GM19239 (cell line): ENCODE results near the gene IFI6.

Source experiments
- DNase-seq: peaks from one replicate; pipeline ENCODE4 v3.0.0; 2011; ENCODE audit warnings: low spot score; ENCODE audit not compliant: insufficient read length
- FAIRE-seq: peaks from 2 replicates; lab custom pipeline; 2011; peaks lifted over from hg19 to GRCh38; lab: Jason Lieb, UNC

The IFI6 gene

DNA sequence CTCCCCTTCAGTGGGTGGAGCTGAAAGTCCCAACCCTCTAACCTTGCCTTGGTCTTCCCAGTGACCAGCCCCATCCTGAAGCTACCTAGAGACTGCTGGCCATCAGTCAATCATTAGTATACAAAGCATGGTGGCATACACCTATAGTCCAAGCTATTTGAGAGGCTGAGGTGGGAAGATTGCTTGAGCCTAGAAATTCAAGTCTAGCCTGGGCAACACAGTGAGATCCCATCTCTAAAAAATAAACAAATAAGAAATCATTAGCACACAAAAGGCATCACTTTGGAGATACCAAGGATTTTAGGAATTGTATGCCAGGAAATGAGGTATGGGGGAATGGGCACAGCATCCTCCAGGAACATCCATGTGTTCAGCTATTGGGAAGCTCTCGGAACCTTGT, 4.4 kb upstream of the IFI6 start:
- FAIRE-seq (no peak), DNase-seq (no peak)

DNA sequence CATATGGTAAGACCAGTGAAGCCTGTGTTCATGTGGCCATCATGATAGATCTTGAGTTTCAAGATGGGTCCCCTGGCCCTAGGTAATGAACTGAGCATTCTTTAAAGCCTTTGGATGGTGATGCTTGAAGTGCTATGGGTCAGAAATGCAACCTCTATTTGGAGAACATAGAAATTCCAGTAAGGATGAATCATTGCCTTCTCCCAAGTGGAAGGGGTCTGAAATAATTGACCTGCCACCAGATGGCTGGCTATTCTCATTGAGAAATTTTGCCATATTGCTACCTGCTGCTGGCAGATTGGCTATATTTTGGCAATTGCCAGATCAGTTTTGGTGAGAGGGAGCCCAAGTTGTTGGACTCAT, 739 bp upstream of the IFI6 start:
- FAIRE-seq (peak; percentile 66), DNase-seq (no peak)

DNA sequence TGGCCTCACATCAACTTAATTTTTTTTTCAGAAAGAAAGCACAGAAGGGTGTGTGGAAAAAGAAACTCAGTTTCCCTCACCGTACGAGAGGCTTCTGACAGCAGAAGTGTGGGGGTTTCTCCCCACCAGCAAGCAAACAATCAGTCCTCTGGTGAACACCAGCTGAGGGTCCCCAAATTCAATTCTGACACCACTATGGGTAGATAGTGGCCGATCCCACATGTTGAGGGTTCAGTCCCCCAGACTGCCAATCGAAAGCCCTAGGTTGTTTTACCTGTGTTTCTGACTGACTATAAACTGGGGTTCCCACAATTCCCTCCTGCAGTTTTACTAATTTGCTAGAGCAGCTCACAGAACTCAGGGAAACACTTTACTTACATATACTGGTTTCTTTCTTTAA, 2.1 kb downstream of the IFI6 start:
- no peak for DNase-seq
- FAIRE-seq = no peak

DNA sequence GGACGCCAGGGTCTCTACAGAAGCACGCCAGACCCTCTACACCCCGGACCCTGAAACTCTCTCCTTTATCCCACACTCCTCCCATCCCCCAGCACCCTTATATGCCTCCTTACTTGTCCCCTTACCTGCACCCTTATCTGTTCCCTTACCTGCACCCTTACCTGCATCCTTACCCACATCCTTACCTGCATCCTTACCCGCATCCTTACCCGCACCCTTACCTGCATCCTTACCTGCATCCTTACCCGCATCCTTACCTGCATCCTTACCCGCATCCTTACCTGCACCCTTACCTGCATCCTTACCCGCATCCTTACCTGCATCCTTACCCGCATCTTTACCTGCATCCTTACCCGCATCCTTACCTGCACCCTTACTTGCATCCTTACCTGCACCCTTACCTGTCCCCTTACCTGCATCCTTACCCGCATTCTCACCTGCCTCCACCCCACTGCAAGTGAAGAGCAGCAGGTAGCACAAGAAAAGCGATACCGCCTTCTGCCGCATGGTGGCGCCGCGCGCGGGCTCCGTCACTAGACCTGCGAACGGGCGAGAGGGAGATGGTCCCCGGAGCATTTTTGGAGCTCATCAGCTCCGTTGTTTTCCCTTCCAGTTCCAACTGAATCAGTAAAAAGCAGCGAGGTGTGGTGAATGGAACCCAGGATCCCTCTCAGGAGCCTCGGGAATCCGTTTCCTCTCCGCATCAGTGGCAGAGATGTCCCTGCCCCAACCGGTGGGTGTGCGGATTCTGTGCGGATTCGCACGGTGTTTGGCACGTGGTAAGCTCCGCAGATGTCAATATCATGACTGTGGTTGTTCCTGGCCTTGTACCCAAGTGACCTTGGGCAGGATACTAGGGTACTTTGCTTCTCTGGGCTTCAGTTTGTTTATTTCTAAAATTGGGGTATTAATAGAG, 2.9 kb downstream of the IFI6 start:
- FAIRE-seq (peak; percentile 87), DNase-seq (peak; percentile 70)

DNA sequence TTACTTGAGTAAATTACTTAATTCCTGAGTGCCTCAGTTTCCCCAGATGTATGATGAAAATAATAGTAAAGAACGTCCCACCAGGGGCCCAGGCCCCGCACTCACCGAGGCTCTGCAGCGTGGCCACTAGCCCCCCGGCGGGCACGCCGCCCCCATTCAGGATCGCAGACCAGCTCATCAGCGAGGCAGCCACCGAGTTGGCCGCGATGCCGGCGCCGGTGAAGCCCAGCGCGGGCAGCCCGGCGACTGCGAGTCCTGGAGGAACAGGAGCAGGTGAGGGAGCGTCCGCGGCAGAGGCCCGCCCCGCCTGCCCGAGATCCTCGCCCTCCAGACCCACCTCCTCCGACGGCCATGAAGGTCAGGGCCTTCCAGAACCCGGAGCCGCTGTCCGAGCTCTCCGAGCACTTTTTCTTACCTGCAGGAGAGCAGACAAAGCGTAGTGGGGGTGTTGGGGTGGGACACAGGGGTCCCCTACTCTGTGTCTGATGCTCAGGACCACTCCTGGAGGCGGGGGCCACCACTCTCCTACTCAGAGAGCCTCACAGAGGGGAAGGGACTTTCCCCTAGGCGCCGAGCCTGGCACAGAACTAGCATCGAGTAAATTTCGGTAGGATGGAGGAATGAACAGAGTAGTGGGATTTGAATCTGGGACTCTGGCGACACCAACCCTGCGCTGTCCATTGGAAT, 3.7 kb downstream of the IFI6 start:
- FAIRE-seq (no peak), DNase-seq (no peak)

DNA sequence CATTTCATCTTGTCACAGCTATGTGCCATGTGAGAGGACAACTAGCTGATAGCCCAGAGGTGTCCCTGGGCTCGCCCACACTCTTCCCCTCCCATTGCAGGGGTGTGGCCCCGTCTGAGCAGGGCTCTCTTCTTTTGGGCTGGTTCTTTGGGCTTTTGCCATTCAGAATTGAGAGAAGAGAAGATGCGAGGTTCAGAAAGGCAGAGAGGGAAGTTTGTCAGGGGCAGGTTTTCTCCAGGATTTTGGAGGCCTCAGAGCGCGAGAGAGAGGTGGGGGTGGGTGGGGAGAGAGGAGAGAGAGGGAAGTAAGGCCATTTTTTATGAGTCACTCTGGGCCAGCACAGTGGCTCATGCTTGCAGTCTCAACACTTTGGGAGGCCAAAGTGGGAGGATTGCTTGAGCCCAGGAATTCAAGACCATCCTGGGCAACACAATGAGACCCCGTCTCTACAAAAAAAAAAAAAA, 5.2 kb downstream of the IFI6 start:
- DNase-seq (no peak), FAIRE-seq (no peak)

DNA sequence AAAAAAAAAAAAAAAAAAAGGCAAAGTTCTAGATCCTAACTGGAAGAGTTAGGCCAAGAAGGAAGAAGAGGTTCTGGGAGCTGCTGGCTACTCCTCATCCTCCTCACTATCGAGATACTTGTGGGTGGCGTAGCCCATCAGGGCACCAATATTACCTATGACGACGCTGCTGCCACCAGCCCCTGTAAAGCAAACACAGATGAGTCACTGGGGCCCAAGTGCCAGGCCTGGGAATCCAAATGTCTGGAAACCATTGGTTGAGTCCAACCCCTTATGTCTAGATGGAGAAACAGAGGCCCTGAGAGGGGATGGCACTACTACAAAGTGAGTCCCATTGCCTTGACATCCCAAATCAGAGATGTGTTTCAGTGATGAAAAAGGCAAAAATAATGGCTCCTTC, 5.7 kb downstream of the IFI6 start:
- FAIRE-seq (no peak), DNase-seq (no peak)

DNA sequence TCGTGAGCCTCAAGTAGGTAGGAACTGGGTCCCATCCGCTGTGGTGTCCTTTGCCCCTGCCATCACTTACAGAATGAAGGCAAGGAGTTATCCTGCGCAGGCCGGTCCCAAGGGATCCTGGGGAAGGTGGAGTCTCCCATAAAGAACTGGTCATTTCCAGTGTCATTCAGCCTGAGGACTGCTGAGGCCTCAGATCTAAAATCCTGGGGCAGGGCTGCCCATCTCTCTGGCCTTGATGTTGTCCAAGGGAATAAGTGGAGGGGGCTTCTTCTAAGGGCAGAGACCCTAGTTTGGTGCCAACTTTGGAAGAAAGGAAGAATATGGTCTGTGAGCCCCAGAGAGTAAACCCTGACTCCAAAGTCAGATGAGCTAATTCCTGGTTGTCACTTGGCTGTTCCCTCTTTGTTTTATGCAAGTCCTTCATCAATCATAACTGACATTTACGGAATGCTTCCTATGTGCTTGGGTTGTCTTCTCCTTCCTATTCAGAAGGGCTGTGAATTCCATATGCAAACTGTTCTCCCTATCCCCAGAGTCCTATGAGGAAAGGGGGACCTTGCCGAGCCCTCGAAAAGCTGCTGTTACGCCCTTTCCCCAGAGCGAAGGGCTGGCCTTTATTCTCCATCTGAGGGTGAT, 6.9 kb downstream of the IFI6 start:
- no peak for FAIRE-seq
- DNase-seq = no peak

DNA sequence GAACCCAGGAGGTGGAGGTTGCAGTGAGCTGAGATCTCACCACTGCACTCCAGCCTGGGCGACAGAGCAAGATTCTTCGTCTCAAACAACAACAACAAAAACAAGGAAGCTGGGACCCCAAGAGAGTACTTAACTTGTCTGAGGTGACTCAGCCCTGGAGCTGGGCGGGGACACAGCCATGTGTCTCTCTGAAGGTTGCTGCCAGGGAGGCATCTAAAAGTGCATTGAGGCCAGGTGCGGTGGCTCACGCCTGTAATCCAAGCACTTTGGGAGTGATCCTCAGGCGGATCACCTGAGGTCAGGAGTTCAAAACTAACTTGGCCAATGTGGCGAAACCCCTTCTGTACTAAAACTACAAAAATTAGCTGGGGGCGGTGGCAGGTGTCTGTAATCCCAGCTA, 7.7 kb downstream of the IFI6 start:
- FAIRE-seq (no peak), DNase-seq (no peak)

DNA sequence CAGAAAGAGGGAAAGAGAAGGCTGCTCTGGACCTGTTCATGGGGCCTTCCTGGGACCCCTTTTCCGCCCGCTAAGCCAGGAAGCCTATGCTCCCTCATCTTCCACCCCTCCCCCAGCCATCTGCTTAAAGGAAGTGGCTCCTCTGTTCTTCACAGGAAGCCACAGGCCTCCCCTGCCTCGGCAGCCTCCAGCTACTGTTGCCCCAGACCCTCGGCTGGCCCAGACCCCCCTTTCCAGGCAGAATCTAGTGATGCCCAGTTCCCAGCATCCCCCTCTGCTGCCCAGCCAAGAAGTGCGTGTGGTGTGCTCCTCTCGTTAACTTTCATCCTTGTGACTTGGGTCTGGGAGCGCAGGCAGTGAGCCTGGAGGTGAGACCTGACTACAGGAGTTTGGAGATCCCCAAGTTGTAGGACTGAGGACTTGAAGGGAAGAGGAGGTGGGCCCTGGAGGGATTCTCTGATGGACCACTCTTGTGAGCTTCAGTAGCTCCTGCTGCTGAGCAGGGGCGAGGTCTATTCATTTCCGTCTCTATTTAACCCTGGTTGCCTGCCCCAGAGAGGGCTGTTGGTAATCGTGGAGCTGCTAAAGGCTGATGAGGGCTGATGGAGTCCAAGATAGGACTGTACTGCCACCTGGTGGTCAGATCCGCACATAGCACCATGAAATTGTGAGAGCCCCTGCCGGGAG, 9.1 kb downstream of the IFI6 start:
- DNase-seq = peak; percentile 73
- FAIRE-seq = peak; percentile 98

DNA sequence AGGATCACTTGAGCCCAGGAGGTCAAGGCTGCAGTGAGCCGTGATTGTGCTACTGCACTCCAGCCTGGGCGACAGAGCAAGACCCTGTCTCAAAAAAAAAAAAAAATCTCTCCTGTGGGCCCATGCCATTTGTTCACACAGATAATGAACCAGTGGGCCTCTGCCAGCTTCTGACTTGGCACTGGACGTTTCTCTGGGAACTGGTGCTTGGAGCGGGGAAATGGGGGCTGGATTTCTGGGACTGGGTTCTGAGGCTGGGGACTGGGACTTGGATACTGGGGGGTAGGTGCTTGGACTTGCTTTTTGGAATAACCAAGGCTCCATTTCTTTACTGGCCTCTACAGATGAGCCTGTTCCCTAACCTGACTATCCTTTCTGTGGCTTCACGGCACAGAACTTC, 9.7 kb downstream of the IFI6 start:
- no peak for DNase-seq
- FAIRE-seq = no peak

DNA sequence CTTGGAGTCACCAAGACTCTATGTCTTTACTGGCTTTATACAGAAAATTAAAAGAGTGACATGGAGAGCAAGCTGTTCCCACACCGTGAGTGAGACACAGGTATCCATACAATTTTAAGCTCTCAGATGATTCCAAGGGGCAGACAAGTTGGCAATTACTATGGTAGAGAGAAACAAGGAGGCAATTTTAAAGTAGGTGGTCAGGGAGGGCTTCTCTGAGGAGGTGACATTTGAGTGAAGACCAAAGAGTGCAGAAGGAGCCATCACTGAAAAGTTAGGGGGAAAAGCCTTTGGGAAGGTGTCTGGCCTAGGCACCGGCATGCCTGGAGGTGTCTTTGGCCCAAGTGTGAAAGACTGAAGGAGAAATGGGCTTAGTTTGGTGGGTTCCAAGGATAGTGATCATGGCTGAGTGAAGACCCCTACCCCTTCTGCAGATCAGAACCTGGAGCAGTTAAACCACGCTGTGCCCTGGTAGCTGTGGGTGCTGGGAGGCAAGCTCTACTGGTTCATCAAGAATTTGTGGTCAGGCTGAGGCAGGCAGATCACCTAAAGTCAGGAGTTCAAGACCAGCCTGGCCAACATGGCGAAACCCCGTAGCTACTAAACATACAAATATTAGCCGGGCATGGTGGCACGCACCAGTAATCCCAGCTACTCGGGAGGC, 10.4 kb downstream of the IFI6 start:
- FAIRE-seq (no peak), DNase-seq (no peak)

DNA sequence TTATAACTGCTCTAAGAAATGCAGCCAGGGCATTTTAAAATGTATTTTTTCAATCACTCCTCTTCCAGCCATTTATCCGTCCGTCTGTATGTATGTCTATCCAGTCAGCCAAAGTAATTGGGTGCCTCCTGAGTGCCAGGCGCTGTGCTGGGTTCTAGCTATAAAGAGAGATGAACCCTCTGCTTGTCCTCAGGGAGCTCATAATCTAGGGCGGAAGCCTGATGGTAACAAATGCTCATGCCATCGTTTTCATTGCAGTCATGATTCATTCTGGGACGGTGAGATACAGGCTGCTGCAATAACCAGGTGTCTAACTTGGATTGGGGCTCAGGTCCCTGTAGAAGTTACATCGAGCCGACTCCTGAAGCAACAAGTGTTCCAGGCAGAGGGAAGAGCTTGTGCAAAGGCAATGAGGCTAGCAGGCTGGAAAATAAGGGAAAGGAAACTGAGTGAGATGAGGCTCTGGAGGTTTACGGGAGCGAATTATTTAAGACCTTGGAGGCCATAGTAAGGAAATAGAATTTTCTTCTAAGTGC, 11.6 kb downstream of the IFI6 start:
- no peak for FAIRE-seq
- no peak for DNase-seq

DNA sequence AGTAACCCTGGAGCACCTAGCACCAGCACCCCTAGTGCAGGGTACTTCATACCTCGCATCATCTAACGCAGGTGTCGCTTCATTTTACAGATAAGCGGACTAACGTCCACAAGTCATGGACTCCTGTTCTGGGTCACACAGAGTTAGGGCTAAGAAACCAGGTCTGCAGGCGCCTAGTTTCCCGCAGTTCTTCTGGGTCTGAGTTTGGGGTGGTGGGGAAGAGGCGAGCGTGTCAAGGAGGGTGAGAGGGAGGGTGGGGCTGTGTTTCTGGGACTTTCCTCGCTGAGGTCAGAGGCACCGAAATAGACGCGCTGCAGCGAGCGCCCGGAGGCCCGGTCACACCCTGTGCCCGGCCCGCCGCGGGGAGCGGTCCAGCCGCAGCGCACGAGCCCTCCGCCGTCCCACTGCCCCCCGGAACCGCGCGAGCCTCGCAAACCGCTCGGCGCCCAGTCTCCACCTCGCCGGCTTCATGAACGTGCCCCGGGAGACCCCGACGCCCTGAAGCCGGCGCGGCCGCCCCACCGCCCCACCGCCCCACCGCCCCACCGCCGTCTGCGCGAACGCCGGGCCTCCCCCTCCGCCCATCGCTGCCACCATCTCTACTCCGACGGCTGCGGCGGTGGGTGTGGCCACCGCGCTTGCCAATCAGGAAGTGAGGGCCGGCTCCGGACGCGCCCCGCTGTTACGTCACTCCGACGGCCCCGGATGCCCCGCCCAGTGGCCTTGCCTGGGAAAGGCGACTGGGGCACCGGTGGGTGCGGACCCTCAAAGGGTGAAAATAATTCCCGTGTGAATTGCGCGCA, 12.3 kb downstream of the IFI6 start:
- FAIRE-seq (peak; percentile 89), DNase-seq (peak; percentile 59)

DNA sequence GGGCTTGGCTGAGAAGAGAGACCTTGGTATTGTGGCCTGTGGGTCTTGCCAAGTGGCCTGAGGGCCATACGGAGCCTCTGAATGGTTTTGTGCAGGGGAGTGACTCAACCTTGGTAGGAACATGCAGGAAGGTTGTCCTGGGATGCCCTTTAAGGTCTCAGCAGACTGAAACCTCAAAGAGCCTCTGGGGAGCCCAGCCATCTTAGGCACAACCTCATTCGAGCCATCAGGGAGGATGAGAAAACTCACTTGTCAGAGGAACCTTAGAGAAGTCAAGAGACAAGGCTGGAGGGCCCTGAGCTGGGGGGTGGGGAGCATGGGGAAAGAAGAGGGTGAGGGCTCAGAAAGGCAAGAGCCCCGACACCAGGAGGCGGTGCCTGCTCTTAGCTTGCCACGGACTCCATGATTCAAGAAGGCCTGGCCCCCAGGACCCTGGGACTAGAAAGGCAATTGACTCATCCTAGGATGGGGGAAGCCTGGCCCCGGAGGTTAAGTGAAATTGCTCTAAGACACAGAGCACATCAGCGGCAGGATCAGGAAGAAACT, 13.0 kb downstream of the IFI6 start:
- DNase-seq (no peak), FAIRE-seq (peak; percentile 94)

DNA sequence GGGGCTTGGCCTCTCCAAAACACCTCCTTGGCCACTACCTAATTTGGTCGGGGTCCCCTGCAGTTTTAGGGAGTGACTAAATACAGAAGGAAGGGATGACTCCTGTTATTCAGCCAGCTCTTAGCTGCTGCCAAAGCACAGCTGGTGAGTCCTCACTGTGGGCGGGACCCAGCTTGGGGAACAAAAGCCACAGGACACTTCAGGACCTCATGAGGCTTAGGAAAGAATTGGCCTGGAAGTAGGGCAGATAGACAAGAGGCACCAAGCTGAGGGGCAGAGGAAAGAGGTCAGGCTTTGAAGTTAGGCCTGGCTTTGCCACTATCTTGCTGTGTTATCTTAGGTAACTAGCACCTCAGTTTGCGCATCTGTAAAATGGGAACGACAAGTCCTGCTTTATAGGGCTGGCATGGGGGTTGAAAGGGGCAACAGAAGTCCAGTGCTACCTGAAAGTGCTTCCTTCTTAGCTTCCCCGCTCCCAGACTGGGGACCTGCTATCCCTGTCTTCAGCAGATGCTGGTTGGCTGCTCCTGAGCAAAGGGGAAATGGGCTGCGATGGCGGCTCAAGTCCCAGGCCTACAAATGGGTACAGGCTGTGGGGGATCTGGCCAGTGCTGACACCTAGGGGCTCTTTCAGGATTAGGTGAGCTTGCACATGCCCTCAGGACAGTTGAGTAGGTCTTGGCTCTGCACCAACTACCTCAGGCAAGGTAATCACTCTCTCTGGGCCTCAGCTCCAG, 15.7 kb downstream of the IFI6 start:
- peak; percentile 55 for FAIRE-seq

DNA sequence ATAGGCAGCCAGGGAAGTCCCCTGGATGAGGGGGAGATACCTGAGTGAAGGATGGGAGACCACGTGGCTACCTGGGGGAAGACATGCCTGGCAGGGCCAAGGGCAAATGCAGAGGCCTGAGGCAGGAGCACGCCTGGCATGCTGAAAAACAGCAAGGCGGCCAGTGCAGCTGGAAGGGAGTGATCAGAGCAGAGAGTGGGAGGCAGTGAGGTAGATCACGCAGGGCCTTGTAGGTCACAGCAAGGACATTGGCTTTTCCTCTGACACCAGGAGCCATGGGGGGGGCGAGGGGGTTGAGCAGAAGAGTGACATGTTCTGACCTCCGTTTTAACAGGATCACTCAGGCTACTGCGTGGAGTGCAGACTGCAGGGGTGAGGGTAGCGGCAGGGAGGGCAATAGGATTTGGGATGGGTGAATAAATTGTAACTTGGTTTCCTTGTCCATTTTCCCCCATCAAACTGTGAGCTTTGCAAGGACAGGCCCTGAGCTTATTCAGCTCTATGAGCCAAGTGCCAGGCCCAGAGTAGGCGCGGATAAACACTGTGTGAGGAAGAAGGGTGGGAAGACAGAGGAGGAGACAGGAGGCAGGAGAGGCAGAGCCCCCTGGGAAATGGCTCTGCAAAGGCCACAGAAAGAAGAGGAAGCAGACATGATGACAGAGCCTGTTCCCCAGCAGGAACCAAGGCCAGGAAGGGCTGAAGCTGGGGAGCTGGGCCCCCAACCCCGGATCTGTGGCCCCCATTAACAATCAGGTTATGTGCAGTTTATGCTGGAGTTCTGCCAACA, 16.6 kb downstream of the IFI6 start:
- FAIRE-seq = peak; percentile 68
- no peak for DNase-seq

More for the DNA sequence above, 15.7 kb downstream of the IFI6 start:
- DNase-seq = no peak
